Tibial artery (tissue), 4 donors: ENCODE data around the gene KLHL29.

Experiments
- DNase-seq, 2 donors: peaks; one replicate each; pipeline ENCODE4 v3.0.0-alpha.2; 2019
- H3K27ac ChIP-seq, 2 donors: fragments of 200-600 bp; sonication (generic) in 1 of 2; 1 replicate in 1 of 2; 2 replicates in 1 of 2; pipeline ENCODE4 v1.5.1; 2018 to 2019; ENCODE audit warnings: mild to moderate bottlenecking in 1 of 2
- H3K27me3 ChIP-seq, 2 donors: fragments of 200-600 bp; sonication (generic) in 1 of 2; one replicate each; pipeline versions ENCODE4 v1.5.1 to v1.6.0; 2016 to 2019
- H3K36me3 ChIP-seq, 3 donors: fragments of 200-600 bp; sonication (generic) in 2 of 3; one replicate each; pipeline ENCODE4 v1.5.1; 2016 to 2019; ENCODE audit warnings: mild to moderate bottlenecking in 2 of 3
- H3K4me1 ChIP-seq, 4 donors: fragments of 200-600 bp; sonication (generic) in 2 of 4; 1 replicate in 3 of 4; 2 replicates in 1 of 4; pipeline ENCODE4 v1.5.1; 2016 to 2019
- H3K4me3 ChIP-seq, 2 donors: fragments of 200-600 bp; sonication (generic) in 1 of 2; 1 replicate in 1 of 2; 2 replicates in 1 of 2; pipeline ENCODE4 v1.5.1; 2018 to 2019; ENCODE audit warnings: mild to moderate bottlenecking in 2 of 2
- H3K9me3 ChIP-seq, 3 donors: fragments of 200-600 bp; sonication (generic) in 1 of 3; one replicate each; pipeline ENCODE4 v1.5.1; 2016 to 2019
- CTCF ChIP-seq, 2 experiments: fragments of 200-600 bp in 1 of 2; fragments of 450-650 bp in 1 of 2; IDR thresholded peaks; one replicate each; pipeline ENCODE4 v1.5.1; 2017 to 2019; ENCODE audit warnings: antibody characterized with exemption in 2 of 2, mild to moderate bottlenecking in 1 of 2, moderate library complexity in 1 of 2
- intact Hi-C: fragments of 100-400 bp; cut with DNase I; formaldehyde crosslinking; loops from one replicate; pipeline ENCODE4 v1.15.0; 2023; ENCODE audit warnings: low total_unique reads

KLHL29 gene

GRCh38 chr2:23412556-23413155, 27.7 kb downstream of the KLHL29 start:
- Histone ChIP-seq H3K4me1 (peaks cover 6 to 47% (median 21%) of the 10 kb centered on the region in 4 donors), H3K9me3 (no peaks in the 10 kb centered on the region), H3K4me3 (no peak overlapping the region), H3K27ac (peak overlapping the region; percentile 78 to 81), H3K36me3 (no peaks in the 10 kb centered on the region), H3K27me3 (no peaks in the 10 kb centered on the region)
- DNase-seq = no peak
- no peak for TF ChIP-seq CTCF (IDR thresholded peaks at IDR 0.05)
- intact Hi-C loops = no loop called here

GRCh38 chr2:23413641-23414040, 28.7 kb downstream of the KLHL29 start:
- Histone ChIP-seq H3K4me3 (no peak overlapping the region), H3K27ac (peak overlapping the region; percentile 6 to 78), H3K9me3 (no peaks in the 10 kb centered on the region), H3K4me1 (peaks cover 6 to 51% (median 21%) of the 10 kb centered on the region in 4 donors), H3K27me3 (no peaks in the 10 kb centered on the region), H3K36me3 (no peaks in the 10 kb centered on the region)
- intact Hi-C loops = no loop called here
- no peak for TF ChIP-seq CTCF (IDR thresholded peaks at IDR 0.05)
- no peak for DNase-seq

GRCh38 chr2:23414106-23414505, 29.1 kb downstream of the KLHL29 start:
- H3K4me3 ChIP-seq = no peak overlapping the region
- TF ChIP-seq CTCF (IDR thresholded peaks at IDR 0.05) = no peak
- H3K4me1 ChIP-seq = peaks cover 6 to 55% (median 21%) of the 10 kb centered on the region in 4 donors
- no peak for DNase-seq
- intact Hi-C loops = no loop called here
- H3K27ac ChIP-seq = peak overlapping the region in 1 of 2 donors; percentile 6
- no peaks in the 10 kb centered on the region for H3K27me3 ChIP-seq
- H3K9me3 ChIP-seq = no peaks in the 10 kb centered on the region
- H3K36me3 ChIP-seq = no peaks in the 10 kb centered on the region

GRCh38 chr2:23414871-23415270, 29.9 kb downstream of the KLHL29 start:
- no peak for DNase-seq
- no peaks in the 10 kb centered on the region for H3K36me3 ChIP-seq
- H3K4me3 ChIP-seq = no peak overlapping the region
- H3K9me3 ChIP-seq = no peaks in the 10 kb centered on the region
- no peak for TF ChIP-seq CTCF (IDR thresholded peaks at IDR 0.05)
- H3K4me1 ChIP-seq = peaks cover 6 to 62% (median 25%) of the 10 kb centered on the region in 4 donors
- H3K27me3 ChIP-seq = no peaks in the 10 kb centered on the region
- intact Hi-C loops = no loop called here
- peak overlapping the region in 1 of 2 donors; percentile 6 for H3K27ac ChIP-seq

GRCh38 chr2:23417310-23417709, 32.3 kb downstream of the KLHL29 start:
- H3K4me3 ChIP-seq = no peak overlapping the region
- H3K4me1 ChIP-seq = peaks cover 2 to 51% (median 15%) of the 10 kb centered on the region in 4 donors
- no peaks in the 10 kb centered on the region for H3K27me3 ChIP-seq
- intact Hi-C loops = no loop called here
- peak in 1 of 2 donors; percentile 43 for DNase-seq
- H3K27ac ChIP-seq = no peak overlapping the region
- H3K36me3 ChIP-seq = no peaks in the 10 kb centered on the region
- no peak for TF ChIP-seq CTCF (IDR thresholded peaks at IDR 0.05)
- H3K9me3 ChIP-seq = no peaks in the 10 kb centered on the region
